ENCODE measurements around the gene SEC14L1.
A peak's percentile ranks its signal among the peaks of the same experiment; 100 is the strongest.
"Not testable (repeated sequence)": the region's sequence is repeated elsewhere in the genome, so short reads cannot be mapped to it uniquely, and the experiment has no call there.

The SEC14L1 gene

DNA sequence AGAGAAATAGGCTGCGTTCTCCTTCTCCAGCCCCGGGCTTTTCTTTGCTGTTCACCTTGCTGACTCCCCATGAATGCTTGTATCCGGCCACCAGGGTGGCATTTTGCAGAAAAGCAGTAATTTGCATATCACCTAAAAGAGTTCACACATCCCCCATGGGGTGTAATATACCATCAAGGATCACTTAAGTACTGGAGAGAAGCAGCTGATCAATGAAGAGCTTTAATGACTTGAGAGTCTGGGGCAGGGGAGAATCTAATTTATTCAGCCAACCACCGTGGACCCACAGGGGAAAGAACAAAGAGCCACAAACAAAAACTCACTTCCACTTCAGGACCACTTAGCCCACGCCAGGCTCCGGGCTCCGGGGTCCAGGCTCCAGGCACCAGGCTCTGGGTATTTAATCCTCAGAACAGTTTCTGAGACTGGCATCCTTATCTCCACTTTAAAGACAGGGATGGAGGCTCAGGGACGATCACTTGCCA lies 33.9 kb upstream of the SEC14L1 start:
- no peak overlapping the region for H3K4me3 ChIP-seq (ENCODE audit: low read depth, low read length)
- DNase-seq (ENCODE audit: low read depth): no peak
- TF ChIP-seq MAX (IDR thresholded peaks at IDR 0.05; ENCODE audit: low read depth, low read length) (no peak), MYC (IDR thresholded peaks at IDR 0.05; ENCODE audit: low read depth, low read length) (no peak), POLR2A (IDR thresholded peaks at IDR 0.05; ENCODE audit: extremely low read depth, insufficient read length) (no peak), CTCF (IDR thresholded peaks at IDR 0.05; ENCODE audit: low read depth, low read length) (no peak)

GRCh38 chr17:77107506-77108433 lies 33.0 kb upstream of the SEC14L1 start:
- no peak for TF ChIP-seq CTCF (IDR thresholded peaks at IDR 0.05; ENCODE audit: low read depth, low read length)
- no peak for TF ChIP-seq MYC (IDR thresholded peaks at IDR 0.05; ENCODE audit: low read depth, low read length)
- TF ChIP-seq MAX (IDR thresholded peaks at IDR 0.05; ENCODE audit: low read depth, low read length): no peak
- no peak overlapping the region for H3K4me3 ChIP-seq (ENCODE audit: low read depth, low read length)
- no peak for DNase-seq (ENCODE audit: low read depth)

DNA sequence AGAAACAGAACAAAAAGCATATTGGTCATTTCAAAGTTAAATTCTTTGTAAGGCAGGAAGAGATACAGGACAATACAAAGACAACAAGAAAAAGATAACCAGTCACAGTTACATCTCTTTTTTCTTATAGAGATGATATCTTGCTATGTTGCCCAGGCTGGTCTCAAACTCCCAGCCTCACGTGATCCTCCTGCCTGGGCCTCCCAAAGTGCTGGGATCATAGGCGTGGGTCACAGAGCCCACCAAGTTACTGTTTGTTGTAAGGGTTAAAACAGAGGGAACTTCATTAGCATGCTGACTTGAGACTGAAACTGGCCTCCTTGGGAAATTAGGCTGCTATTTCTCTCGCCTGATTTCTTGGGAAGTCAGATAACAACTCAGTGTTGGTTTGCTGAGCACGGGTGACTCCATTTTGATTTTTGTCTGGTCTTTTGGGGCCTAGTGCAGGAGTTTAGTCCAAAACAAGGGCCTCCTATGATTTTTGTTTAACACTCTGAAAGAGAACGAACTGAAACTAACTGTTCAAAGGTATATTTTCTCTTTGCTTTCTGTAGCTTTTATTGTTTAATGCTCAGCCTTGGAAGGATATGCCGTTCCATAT lies 31.5 kb upstream of the SEC14L1 start:
- no peak overlapping the region for H3K4me3 ChIP-seq (ENCODE audit: low read depth, low read length)
- TF ChIP-seq MYC (IDR thresholded peaks at IDR 0.05; ENCODE audit: low read depth, low read length) (no peak), CTCF (IDR thresholded peaks at IDR 0.05; ENCODE audit: low read depth, low read length) (no peak), MAX (IDR thresholded peaks at IDR 0.05; ENCODE audit: low read depth, low read length) (no peak), POLR2A (IDR thresholded peaks at IDR 0.05; ENCODE audit: extremely low read depth, insufficient read length) (no peak)
- DNase-seq (ENCODE audit: low read depth): no peak

GRCh38 chr17:77109764-77110359 lies 30.9 kb upstream of the SEC14L1 start:
- H3K4me3 ChIP-seq (ENCODE audit: low read depth, low read length): no peak overlapping the region
- DNase-seq (ENCODE audit: low read depth): peak; percentile 46
- TF ChIP-seq POLR2A (IDR thresholded peaks at IDR 0.05; ENCODE audit: extremely low read depth, insufficient read length): no peak
- TF ChIP-seq MYC (IDR thresholded peaks at IDR 0.05; ENCODE audit: low read depth, low read length): no peak
- TF ChIP-seq MAX (IDR thresholded peaks at IDR 0.05; ENCODE audit: low read depth, low read length): no peak
- no peak for TF ChIP-seq CTCF (IDR thresholded peaks at IDR 0.05; ENCODE audit: low read depth, low read length)

- not testable (repeated sequence) for H3K4me3 ChIP-seq (ENCODE audit: low read depth, low read length); DNase-seq (ENCODE audit: low read depth)
These were observed 29.4 kb upstream of the SEC14L1 start for GRCh38 chr17:77111165-77111933.

All from NB4 (cell line).